ENCODE results near the gene PSMD9.
"Not testable (repeated sequence)": the region's sequence is repeated elsewhere in the genome, so short reads cannot be mapped to it uniquely, and the experiment has no call there.

DNA sequence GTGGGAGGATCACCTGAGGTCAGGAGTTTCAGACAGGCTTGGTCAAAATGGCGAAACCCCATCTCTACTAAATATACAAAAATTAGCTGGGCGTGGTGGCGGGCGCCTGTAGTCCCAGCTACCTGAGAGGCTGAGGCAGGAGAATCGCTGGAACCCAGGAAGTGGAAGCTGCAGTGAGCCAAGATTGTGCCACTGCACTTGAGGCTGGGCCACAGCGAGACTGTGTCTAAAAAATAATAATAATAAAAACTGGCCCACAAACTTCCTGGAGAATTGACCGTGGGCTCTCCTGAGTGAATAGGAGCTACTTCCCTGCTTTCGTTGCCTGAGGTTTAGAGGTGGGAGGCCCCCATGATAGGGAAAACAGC, 12.5 kb upstream of the PSMD9 start:
- not testable (repeated sequence) for TF ChIP-seq POLR2A (IDR thresholded peaks at IDR 0.05; ENCODE audit: low read length); GATA1 (IDR thresholded peaks at IDR 0.05; ENCODE audit: low read depth, low read length)

All from erythroblast (primary cell).